Mesothelial cell of epicardium (in vitro differentiated cells): Measurements from ENCODE around the gene LSP1. TPM values are rescaled to one million over a fixed set of nuclear protein-coding genes. Genes with fewer than 3 reads are reported as not detected.
"Not testable (repeated sequence)": the region's sequence is repeated elsewhere in the genome, so short reads cannot be mapped to it uniquely, and the experiment has no call there.

Experiments
- DNase-seq, 2 experiments: peaks; one replicate each; pipeline ENCODE4 v3.0.0; 2021; ENCODE audit warnings: low spot score in 2 of 2; ENCODE audit not compliant: unreplicated experiment in 2 of 2
- H3K27ac Mint-ChIP-seq: 2 replicates; pipeline ENCODE4 v1.8.0; 2021; ENCODE audit warnings: mixed read lengths
- H3K27me3 Mint-ChIP-seq: 2 replicates; pipeline ENCODE4 v1.8.0; 2021; ENCODE audit warnings: low read depth, mixed read lengths
- H3K36me3 Mint-ChIP-seq: 2 replicates; pipeline ENCODE4 v1.8.0; 2021; ENCODE audit warnings: mixed read lengths
- H3K4me1 Mint-ChIP-seq: 2 replicates; pipeline ENCODE4 v1.8.0; 2021; ENCODE audit warnings: mixed read lengths
- H3K4me3 Mint-ChIP-seq: 2 replicates; pipeline ENCODE4 v1.8.0; 2021; ENCODE audit warnings: mild to moderate bottlenecking, moderate library complexity, mixed read lengths
- H3K9me3 Mint-ChIP-seq: 2 replicates; pipeline ENCODE4 v1.8.0; 2021; ENCODE audit warnings: mixed read lengths
- total RNA-seq: library from RNA; stranded (reverse); gene quantifications from 3 replicates; pipeline ENCODE4 v1.2.1, GENCODE V29; 2021
- TF ChIP-seq, protein P1 (sequence below): fragments of 200-600 bp; sonication (generic); IDR thresholded peaks from one replicate; pipeline ENCODE4 v1.5.0; 2021; ENCODE audit warnings: antibody characterized with exemption; ENCODE audit not compliant: unreplicated experiment

Gene LSP1
- total RNA-seq, 1 donor from 2014 or later, result 4.9 TPM

DNA sequence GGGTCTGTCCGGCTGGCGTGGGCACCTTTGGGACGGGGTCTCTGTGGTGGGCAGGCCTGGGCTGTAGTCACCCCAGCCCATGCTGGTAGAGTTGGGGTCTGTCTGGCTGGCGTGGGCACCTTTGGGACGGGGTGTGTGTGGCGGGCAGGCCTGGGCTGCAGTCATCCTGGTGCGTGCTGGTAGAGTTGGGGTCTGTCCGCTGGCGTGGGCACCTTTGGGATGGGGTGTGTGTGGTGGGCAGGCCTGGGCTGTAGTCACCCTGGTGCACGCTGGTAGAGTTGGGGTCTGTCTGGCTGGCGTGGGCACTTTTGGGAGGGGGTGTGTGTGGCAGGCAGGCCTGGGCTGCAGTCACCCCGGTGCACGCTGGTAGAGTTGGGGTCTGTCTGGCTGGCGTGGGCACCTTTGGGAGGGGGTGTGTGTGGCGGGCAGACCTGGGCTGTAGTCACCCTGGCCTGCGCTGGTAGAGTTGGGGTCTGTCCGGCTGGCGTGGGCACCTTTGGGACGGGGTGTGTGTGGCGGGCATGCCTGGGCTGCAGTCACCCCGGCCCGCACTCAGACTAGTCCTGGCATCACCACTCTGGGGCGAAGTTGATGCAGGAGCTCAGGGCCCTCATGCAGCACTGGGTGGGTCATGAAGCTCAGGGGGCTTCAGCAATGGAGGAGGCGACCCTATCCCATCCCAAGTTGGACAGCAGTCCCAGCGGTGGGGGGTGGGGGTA, 19.5 kb downstream of the LSP1 start:
- H3K27me3 Mint-ChIP-seq, result peaks cover 17% of the 10 kb centered on the region
- TF ChIP-seq, protein P1, sequence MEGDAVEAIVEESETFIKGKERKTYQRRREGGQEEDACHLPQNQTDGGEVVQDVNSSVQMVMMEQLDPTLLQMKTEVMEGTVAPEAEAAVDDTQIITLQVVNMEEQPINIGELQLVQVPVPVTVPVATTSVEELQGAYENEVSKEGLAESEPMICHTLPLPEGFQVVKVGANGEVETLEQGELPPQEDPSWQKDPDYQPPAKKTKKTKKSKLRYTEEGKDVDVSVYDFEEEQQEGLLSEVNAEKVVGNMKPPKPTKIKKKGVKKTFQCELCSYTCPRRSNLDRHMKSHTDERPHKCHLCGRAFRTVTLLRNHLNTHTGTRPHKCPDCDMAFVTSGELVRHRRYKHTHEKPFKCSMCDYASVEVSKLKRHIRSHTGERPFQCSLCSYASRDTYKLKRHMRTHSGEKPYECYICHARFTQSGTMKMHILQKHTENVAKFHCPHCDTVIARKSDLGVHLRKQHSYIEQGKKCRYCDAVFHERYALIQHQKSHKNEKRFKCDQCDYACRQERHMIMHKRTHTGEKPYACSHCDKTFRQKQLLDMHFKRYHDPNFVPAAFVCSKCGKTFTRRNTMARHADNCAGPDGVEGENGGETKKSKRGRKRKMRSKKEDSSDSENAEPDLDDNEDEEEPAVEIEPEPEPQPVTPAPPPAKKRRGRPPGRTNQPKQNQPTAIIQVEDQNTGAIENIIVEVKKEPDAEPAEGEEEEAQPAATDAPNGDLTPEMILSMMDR, result no peak
- no peak overlapping the region for H3K4me3 Mint-ChIP-seq
- no peak for DNase-seq
- no peak overlapping the region for H3K27ac Mint-ChIP-seq
- no peaks in the 10 kb centered on the region for H3K9me3 Mint-ChIP-seq
- H3K4me1 Mint-ChIP-seq, result peaks cover 18% of the 10 kb centered on the region
- H3K36me3 Mint-ChIP-seq, result no peaks in the 10 kb centered on the region

- TF ChIP-seq, protein P1, result no peak
- Mint-ChIP-seq H3K27me3 (peaks cover 17% of the 10 kb centered on the region), H3K9me3 (no peaks in the 10 kb centered on the region), H3K4me3 (no peak overlapping the region), H3K27ac (peak overlapping the region; percentile 87), H3K36me3 (no peaks in the 10 kb centered on the region), H3K4me1 (peaks cover 23% of the 10 kb centered on the region)
- DNase-seq, result no peak
Measured at GRCh38 chr11:1873048-1873812, 20.3 kb downstream of the LSP1 start.

DNA sequence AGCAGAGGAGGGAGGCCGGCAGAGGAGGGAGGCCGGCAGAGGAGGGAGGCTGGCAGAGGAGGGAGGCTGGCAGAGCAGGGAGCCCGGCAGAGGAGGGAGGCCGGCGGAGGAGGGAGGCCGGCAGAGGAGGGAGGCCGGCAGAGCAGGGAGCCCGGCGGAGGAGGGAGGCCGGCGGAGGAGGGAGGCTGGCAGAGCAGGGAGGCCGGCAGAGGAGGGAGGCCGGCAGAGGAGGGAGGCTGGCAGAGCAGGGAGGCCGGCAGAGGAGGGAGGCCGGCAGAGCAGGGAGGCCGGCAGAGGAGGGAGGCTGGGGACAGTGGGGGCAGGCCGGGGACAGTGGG, 20.9 kb downstream of the LSP1 start:
- not testable (repeated sequence) for H3K4me3 Mint-ChIP-seq, DNase-seq, H3K9me3 Mint-ChIP-seq, H3K36me3 Mint-ChIP-seq
- H3K4me1 Mint-ChIP-seq, result peaks cover 23% of the 10 kb centered on the region
- peak overlapping the region; percentile 87 for H3K27ac Mint-ChIP-seq
- peaks cover 17% of the 10 kb centered on the region for H3K27me3 Mint-ChIP-seq

- H3K27me3 Mint-ChIP-seq, result peaks cover 11% of the 10 kb centered on the region
- H3K4me3 Mint-ChIP-seq, H3K36me3 Mint-ChIP-seq, H3K27ac Mint-ChIP-seq, H3K9me3 Mint-ChIP-seq, DNase-seq: not testable (repeated sequence)
- H3K4me1 Mint-ChIP-seq, result peaks cover 23% of the 10 kb centered on the region
Measured at GRCh38 chr11:1874441-1875092, 21.7 kb downstream of the LSP1 start.

DNA sequence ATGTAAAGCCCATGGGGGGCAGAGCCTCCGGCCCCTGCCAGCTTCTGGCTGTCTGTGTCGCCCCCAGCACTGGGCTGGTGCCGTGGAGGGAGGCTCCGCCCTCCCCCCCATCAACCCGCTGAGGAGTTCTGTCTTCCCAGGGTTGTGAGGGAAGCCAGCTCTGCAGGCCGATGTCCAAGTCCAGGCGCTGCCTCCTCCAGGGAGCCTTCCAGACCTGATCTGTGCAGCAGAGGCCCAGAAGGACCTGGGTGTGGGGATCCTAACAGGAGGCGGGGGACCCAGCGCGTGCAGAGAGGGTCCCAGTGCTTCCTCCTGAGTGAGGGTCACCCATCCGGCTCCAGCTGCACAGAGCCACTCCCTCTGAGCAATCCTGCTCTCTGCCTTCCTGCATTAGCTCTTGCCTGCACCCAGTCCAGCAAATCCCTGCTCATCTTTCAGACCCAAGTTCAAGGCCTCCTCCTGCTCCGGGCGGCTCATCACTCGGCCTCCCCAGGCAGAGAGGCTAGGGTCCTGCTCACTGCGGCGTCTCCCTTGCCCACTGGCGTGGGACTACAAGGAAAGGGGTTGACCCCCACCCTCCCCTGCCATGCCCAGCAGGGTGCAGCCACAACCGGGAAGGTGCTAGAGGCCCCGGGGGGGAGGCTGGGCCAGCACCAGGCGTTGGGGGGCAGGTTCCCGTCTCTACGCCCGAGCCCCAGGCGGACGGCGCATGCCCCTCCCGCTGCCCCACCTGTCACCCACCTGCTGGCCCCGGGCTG, 22.4 kb downstream of the LSP1 start:
- Mint-ChIP-seq H3K4me1 (peaks cover 23% of the 10 kb centered on the region), H3K27ac (peak overlapping the region; percentile 53), H3K9me3 (no peaks in the 10 kb centered on the region), H3K36me3 (no peaks in the 10 kb centered on the region), H3K4me3 (no peak overlapping the region), H3K27me3 (peaks cover 8% of the 10 kb centered on the region)
- TF ChIP-seq, protein P1, result no peak
- no peak for DNase-seq

DNA sequence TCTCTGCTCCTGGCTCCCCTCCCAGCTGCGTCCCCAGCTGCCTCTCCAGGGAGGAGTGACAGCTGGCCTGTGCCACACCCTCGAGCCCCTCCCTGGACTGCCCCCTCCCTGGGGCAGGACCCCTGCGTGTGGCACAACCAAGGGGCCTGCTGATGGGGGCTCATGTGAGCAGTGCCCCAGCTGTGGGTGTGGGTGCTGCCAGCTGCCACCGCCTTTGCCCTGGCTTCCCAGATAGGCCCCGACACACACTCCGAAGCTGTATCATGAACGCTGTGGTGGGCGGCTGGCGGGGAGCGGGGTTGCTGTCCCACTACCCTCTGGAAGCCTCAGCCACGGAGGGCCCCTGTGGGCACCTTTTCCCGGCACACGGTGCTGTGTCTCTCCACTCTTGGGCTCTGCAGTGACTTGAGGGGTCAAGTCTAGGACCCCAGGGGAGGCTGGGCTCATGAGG, 23.0 kb downstream of the LSP1 start:
- DNase-seq, H3K27me3 Mint-ChIP-seq, H3K4me3 Mint-ChIP-seq, H3K9me3 Mint-ChIP-seq, H3K36me3 Mint-ChIP-seq: not testable (repeated sequence)
- peaks cover 23% of the 10 kb centered on the region for H3K4me1 Mint-ChIP-seq
- H3K27ac Mint-ChIP-seq, result peak overlapping the region; percentile 87
